Effector CD4-positive, alpha-beta T cell (primary cell): ENCODE measurements around the gene NCK2.

Experiments used
- DNase-seq: peaks from one replicate; pipeline ENCODE4 v3.0.0-alpha.2; 2020

The NCK2 gene

GRCh38 chr2:105736145-105736544, 8.6 kb upstream of the NCK2 start:
- no peak for DNase-seq

GRCh38 chr2:105737980-105738657, 6.6 kb upstream of the NCK2 start:
- DNase-seq = peak; percentile 29

- DNase-seq = no peak
Observed at GRCh38 chr2:105738658-105739241, 6.0 kb upstream of the NCK2 start.

- no peak for DNase-seq
Observed at GRCh38 chr2:105739426-105739825, 5.3 kb upstream of the NCK2 start.

GRCh38 chr2:105739944-105740530, 4.7 kb upstream of the NCK2 start:
- DNase-seq = no peak

- DNase-seq = no peak
Observed at GRCh38 chr2:105741174-105741573, 3.5 kb upstream of the NCK2 start.

- no peak for DNase-seq
Observed at GRCh38 chr2:105741617-105742016, 3.1 kb upstream of the NCK2 start.

- DNase-seq = peak; percentile 63
Observed at GRCh38 chr2:105744091-105744908, 412 bp upstream of the NCK2 start.

GRCh38 chr2:105746177-105747080, 1.7 kb downstream of the NCK2 start:
- DNase-seq = peak; percentile 72

- no peak for DNase-seq
Observed at GRCh38 chr2:105747254-105747894, 2.7 kb downstream of the NCK2 start.

GRCh38 chr2:105747991-105748390, 3.3 kb downstream of the NCK2 start:
- DNase-seq = peak; percentile 26

- no peak for DNase-seq
Observed at GRCh38 chr2:105748566-105748965, 3.9 kb downstream of the NCK2 start.

- DNase-seq = peak; percentile 28
Observed at GRCh38 chr2:105749583-105750400, 5.1 kb downstream of the NCK2 start.

GRCh38 chr2:105750735-105751134, 6.0 kb downstream of the NCK2 start:
- no peak for DNase-seq

GRCh38 chr2:105751272-105751671, 6.6 kb downstream of the NCK2 start:
- DNase-seq = no peak

- no peak for DNase-seq
Observed at GRCh38 chr2:105752691-105753358, 8.1 kb downstream of the NCK2 start.

- DNase-seq = no peak
Observed at GRCh38 chr2:105753380-105753779, 8.7 kb downstream of the NCK2 start.

GRCh38 chr2:105754011-105754410, 9.3 kb downstream of the NCK2 start:
- no peak for DNase-seq

- DNase-seq = no peak
Observed at GRCh38 chr2:105754994-105755393, 10.3 kb downstream of the NCK2 start.

- no peak for DNase-seq
Observed at GRCh38 chr2:105755895-105756294, 11.2 kb downstream of the NCK2 start.
